ENCODE data around the gene ERO1B.

GRCh38 chr1:236308827-236309226 lies 27.1 kb upstream of the ERO1B start:
- TF ChIP-seq POLR2A (IDR thresholded peaks at IDR 0.05) (no peak), CTCF (IDR thresholded peaks at IDR 0.05) (no peak)

Data from lower leg skin (tissue), 3 donors.